AG09319 (cell line): ENCODE results near the gene CEP57.
"Not testable (repeated sequence)": the region's sequence is repeated elsewhere in the genome, so short reads cannot be mapped to it uniquely, and the experiment has no call there.

ENCODE experiments used
- DNase-seq: peaks from one replicate; pipeline ENCODE4 v3.0.0-alpha.2; 2010; ENCODE audit warnings: low read depth; ENCODE audit errors: extremely low read depth
- CTCF ChIP-seq: IDR thresholded peaks from 2 replicates; pipeline ENCODE4 v1.5.1; 2011; ENCODE audit warnings: low read depth, mild to moderate bottlenecking, inconsistent platforms, low read length, moderate library complexity

Gene CEP57

GRCh38 chr11:95835768-95836488 is 45.6 kb downstream of the CEP57 start:
- peak; percentile 86 for TF ChIP-seq CTCF
- peak; percentile 81 for DNase-seq

GRCh38 chr11:95845167-95845566 is 54.9 kb downstream of the CEP57 start:
- TF ChIP-seq CTCF = no peak
- DNase-seq = no peak

- no peak for DNase-seq
- TF ChIP-seq CTCF = peak; percentile 39
These were observed 59.0 kb downstream of the CEP57 start for GRCh38 chr11:95849087-95849825.

GRCh38 chr11:95850137-95850536 is 59.8 kb downstream of the CEP57 start:
- TF ChIP-seq CTCF = no peak
- no peak for DNase-seq

- DNase-seq = no peak
- TF ChIP-seq CTCF = no peak
These were observed 62.8 kb downstream of the CEP57 start for GRCh38 chr11:95853138-95853537.

- DNase-seq = no peak
- no peak for TF ChIP-seq CTCF
These were observed 63.6 kb downstream of the CEP57 start for GRCh38 chr11:95853862-95854261.

GRCh38 chr11:95854362-95854761 is 64.1 kb downstream of the CEP57 start:
- DNase-seq = not testable (repeated sequence)

GRCh38 chr11:95860024-95860423 is 69.7 kb downstream of the CEP57 start:
- not testable (repeated sequence) for DNase-seq
